ENCODE results near the gene KLF14.

GRCh38 chr7:130748531-130749389, 14.8 kb upstream of the KLF14 start:
- no peak for TF ChIP-seq CTCF (IDR thresholded peaks at IDR 0.05 in 4 of 5, conservative IDR thresholded peaks at IDR 0.05 in 1 of 5)
- no peak for TF ChIP-seq POLR2A (IDR thresholded peaks at IDR 0.05)

All from gastrocnemius medialis (tissue), 4 donors.